Adrenal gland (tissue), 5 donors: ENCODE results near the gene MYH7.

ENCODE experiments used
- CTCF ChIP-seq, 6 experiments: fragments of 450-650 bp in 4 of 6; fragments of 200-600 bp in 2 of 6; sonication (generic) in 1 of 6; IDR thresholded peaks; 1 replicate in 5 of 6; 2 replicates in 1 of 6; pipeline versions ENCODE4 v1.5.1 to v1.8.0; 2016 to 2021; ENCODE audit warnings: antibody characterized with exemption in 6 of 6, mild to moderate bottlenecking in 2 of 6, moderate library complexity in 1 of 6
- POLR2A ChIP-seq, 2 donors: fragments of 450-650 bp; IDR thresholded peaks; one replicate each; pipeline ENCODE4 v1.6.1; 2017; ENCODE audit warnings: antibody characterized with exemption in 2 of 2, mild to moderate bottlenecking in 2 of 2, moderate library complexity in 1 of 2
- donor health status: DM: no; HTN: no; CAD: no.

GRCh38 chr14:23365036-23365731, 70.3 kb downstream of the MYH7 start, which contains the start of gene EFS:
- TF ChIP-seq CTCF (IDR thresholded peaks at IDR 0.05) (no peak), POLR2A (IDR thresholded peaks at IDR 0.05) (no peak)
